NCI-H226 (cell line): ENCODE measurements around the gene SLC15A2.
"Not testable (repeated sequence)": the region's sequence is repeated elsewhere in the genome, so short reads cannot be mapped to it uniquely, and the experiment has no call there.

Experiments used
- DNase-seq: peaks from one replicate; pipeline ENCODE4 v3.0.0-alpha.2; 2015

Gene SLC15A2

GRCh38 chr3:121894301-121894990 lies at the start of gene SLC15A2:
TSS of gene SLC15A2 (plus strand) at chr3:121894401. CDS start at chr3:121894477, 76 bp downstream.
- DNase-seq = no peak

DNA sequence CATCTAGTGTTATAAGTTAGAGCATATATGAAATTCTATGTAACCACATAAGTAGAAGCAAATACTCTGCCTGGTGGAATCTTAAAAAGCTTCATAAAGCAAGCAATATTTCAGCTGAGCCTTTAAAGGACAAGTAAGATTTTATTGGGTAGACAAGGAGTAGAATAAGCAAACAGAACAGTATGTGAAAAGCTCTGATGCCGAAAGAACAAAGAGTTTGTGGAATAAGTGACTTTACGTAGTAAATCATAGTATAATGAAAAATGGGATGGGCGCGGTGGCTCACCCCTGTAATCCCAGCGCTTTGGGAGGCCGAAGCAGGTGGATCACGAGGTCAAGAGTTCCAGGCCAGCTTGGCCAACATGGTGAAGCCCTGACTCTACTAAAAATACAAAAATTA lies 49.3 kb upstream of the SLC15A2 start:
- DNase-seq = no peak

- DNase-seq = no peak
These were observed 41.9 kb upstream of the SLC15A2 start for GRCh38 chr3:121852256-121852655.

- no peak for DNase-seq
These were observed 38.6 kb upstream of the SLC15A2 start for GRCh38 chr3:121855555-121855954.

GRCh38 chr3:121857778-121858177 lies 36.4 kb upstream of the SLC15A2 start:
- DNase-seq = not testable (repeated sequence)

DNA sequence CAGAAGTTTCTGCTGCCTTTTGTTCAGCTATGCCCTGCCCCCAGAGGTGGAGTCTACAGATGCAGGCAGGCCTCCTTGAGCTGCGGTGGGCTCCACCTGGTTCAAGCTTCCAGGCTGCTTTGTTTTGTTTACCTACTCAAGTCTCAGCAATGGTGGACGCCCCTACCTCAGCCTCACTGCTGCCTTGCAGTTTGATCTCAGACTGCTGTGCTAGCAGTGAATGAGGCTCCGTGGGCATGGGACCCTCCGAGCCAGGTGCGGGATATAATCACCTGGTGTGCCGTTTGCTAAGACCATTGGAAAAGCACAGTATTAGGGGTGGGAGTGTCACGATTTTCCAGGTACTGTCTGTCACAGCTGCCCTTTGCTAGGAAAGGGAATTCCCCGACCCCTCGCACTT lies 31.0 kb upstream of the SLC15A2 start:
- DNase-seq = not testable (repeated sequence)

GRCh38 chr3:121863801-121864200 lies 30.4 kb upstream of the SLC15A2 start:
- no peak for DNase-seq

DNA sequence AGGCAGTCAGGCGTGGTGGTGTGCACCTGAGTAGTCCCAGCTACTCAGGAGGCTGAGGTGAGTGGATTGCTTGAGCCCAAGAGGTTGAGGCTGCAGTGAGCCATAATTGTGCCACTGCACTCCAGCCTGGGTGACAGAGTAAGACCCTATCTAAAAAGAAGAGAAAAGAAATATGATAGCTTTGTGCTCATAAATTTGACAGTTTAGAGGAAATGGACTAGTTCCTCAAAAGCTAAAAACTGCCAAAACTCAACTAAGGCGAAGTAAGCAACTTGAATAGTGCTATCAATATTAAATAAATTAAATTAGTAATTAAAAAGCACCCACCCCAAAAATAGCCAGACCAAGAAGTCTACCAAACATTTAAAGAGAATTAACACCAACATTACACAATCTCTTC lies 24.5 kb upstream of the SLC15A2 start:
- no peak for DNase-seq

DNA sequence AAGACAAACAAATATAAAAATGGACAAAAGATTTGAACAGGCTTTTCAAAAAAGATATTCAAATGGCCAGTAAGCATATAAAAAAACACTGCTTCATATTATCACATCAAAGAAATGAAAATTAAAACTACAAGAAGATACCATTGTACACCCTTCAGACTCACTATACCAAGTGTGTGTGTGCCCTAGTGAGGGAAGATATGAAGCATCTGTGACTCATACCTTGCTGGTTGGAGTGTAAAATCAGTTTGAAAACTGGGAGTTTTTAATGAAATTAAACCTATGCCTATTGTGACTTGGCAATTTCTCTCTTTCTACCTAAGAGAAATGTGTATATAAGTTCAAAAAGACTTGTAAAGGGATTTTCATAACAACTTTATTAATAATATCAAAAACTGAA lies 23.5 kb upstream of the SLC15A2 start:
- DNase-seq = no peak

- DNase-seq = no peak
These were observed 22.8 kb upstream of the SLC15A2 start for GRCh38 chr3:121871430-121871829.

GRCh38 chr3:121878411-121878810 lies 15.8 kb upstream of the SLC15A2 start:
- DNase-seq = no peak

GRCh38 chr3:121883507-121883906 lies 10.7 kb upstream of the SLC15A2 start:
- DNase-seq = peak; percentile 15

DNA sequence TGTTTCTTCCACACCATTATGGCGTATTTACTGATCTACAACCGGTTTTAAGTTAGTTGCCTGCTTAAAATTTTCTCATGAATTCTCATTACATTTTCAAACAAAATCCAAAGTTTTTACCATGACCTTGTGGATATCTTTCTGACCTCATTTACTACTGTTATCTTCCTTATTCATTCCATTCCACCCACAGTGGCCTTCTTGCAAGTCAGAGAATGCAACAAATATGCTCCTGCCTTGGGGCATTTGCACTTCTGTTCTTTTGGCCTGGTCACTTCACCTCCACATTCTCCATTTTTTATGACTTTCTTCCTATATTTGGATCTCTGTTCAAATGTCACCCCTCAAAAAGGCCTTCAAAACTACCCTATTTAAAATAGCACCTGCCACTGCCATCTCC lies 8.8 kb upstream of the SLC15A2 start:
- DNase-seq = peak; percentile 21

- DNase-seq = no peak
These were observed 920 bp downstream of the SLC15A2 start for GRCh38 chr3:121895121-121895520.

GRCh38 chr3:121895736-121896135 lies 1.5 kb downstream of the SLC15A2 start:
- no peak for DNase-seq

GRCh38 chr3:121896823-121897222 lies 2.6 kb downstream of the SLC15A2 start:
- DNase-seq = no peak

DNA sequence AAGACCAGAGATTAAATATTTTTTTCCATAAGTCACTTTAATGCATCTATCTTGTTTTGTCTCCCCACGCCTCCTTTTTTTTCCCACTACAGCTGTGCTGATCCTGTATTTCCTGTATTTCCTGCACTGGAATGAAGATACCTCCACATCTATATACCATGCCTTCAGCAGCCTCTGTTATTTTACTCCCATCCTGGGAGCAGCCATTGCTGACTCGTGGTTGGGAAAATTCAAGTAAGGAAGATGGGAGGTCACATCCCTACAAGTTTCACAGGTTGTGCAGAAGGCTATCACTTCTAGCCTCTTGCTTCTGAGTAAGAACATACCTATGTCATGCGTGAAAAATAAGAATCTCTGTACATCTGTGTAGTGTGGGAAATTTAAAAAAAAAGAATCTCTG lies 3.1 kb downstream of the SLC15A2 start:
- DNase-seq = no peak

- DNase-seq = no peak
These were observed 19.2 kb downstream of the SLC15A2 start for GRCh38 chr3:121913305-121913990.

- no peak for DNase-seq
These were observed 20.1 kb downstream of the SLC15A2 start for GRCh38 chr3:121914081-121914998.

DNA sequence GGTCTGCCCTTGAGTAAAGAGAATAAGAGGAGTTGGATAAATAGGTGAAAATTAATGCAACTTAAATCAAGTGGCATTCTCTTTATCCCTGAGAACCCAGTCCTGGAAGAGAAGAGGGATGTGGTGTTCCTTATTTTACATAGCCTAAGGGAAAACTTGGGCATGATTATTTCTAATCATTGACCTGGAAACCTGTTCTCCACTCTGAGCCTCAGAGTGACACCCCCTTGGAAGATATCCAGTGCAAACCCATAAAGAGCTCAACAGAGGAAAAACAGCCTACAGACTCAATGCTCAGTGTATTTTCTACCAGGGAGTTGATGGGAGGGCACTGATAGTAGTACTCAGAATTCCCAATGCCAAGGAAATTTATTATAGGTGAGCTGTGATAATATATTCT lies 22.0 kb downstream of the SLC15A2 start:
- DNase-seq = no peak

DNA sequence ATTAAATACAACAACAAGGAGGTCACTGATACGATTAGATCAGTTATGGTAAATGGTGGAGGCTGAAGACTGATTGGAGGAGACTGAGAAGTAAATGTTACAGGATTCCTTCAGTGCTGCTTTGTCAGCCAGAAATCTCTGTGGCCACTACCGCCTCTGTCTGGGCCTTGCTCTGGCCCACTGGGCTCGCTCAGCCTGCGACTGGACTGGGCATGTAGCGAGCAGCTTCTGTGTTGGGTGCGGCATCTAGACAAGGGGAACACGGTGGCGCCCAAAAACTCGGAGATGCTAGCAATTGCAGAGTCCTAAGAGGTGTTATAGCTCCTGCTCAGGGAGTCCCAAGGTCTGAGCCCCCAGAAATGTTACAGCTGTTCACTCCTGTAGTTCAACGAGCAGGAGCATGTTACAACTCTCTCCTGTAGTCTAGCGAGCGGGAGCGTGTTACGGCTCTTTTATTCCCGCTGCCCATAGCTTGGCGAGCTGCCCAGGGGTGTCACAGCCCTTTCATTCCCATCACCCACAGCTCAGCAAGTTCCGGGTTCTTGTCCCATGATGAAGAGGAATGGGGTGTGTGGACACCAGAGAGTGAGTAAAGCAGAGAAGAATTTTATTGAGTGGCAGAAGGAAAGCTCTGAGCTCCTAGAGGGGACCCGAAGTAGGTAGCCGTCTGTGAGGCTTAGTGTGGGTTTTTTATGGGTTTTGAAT lies 24.7 kb downstream of the SLC15A2 start:
- DNase-seq = no peak

GRCh38 chr3:121924734-121925133 lies 30.5 kb downstream of the SLC15A2 start:
- no peak for DNase-seq

- DNase-seq = no peak
These were observed 32.2 kb downstream of the SLC15A2 start for GRCh38 chr3:121926380-121926779.
